Activated CD8-positive, alpha-beta memory T cell treated with anti-CD3 and anti-CD28 coated beads for 48 hours (primary cell): ENCODE measurements around the gene KRT76.
"Not testable (repeated sequence)": the region's sequence is repeated elsewhere in the genome, so short reads cannot be mapped to it uniquely, and the experiment has no call there.

Experiments
- DNase-seq, 3 experiments: peaks; one replicate each; pipeline ENCODE4 v3.0.0-alpha.2; 2020; ENCODE audit warnings: low read depth in 2 of 3, low spot score in 2 of 3

Gene KRT76

DNA sequence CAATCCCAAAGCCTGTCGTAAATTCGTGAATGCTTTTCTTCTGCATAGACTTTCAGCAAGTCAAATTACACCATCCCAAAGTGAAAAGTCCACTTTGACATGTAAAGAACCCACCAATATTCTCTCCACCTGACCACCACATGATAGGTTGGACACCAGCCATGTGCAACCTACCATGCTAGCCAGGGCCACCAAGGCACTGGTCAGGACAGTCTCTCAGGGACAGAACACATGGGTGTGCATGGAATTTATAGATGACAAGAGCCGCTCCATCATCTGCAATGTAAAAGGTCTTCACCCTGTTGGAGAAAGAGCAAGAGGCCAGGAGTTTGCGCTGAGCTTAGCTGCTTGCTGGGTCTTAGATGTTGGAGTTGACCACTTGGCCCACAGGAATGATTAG lies 5.4 kb upstream of the KRT76 start:
- DNase-seq = no peak

GRCh38 chr12:52781399-52782082 lies 4.4 kb upstream of the KRT76 start:
- DNase-seq = no peak

- DNase-seq = no peak
Measured at GRCh38 chr12:52779914-52780313, 2.8 kb upstream of the KRT76 start.

DNA sequence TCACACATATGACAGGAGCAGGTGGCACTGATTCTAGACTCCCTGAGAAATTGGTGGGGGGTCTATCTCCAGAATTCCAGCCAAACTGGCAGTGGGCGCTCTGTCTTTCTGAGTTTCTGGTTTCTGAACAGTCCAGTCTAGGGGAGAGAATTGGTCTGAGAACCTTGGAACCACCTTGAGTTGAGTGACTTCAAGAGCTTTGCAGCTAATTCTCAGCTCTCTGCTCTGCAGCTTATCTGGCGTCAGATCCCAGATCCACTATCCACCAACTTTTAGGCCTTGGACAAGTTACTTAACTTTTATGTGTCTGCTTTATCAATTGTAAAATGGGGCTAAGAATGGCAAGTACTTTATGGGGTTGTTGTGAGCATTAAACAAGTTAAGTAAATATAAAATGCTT lies 1.7 kb upstream of the KRT76 start:
- no peak for DNase-seq

GRCh38 chr12:52777566-52777965 lies 421 bp upstream of the KRT76 start:
- DNase-seq = no peak

GRCh38 chr12:52776435-52776834 lies 710 bp downstream of the KRT76 start:
- DNase-seq = no peak

- DNase-seq = no peak
Measured at GRCh38 chr12:52774629-52775250, 2.4 kb downstream of the KRT76 start.

- no peak for DNase-seq
Measured at GRCh38 chr12:52772772-52773171, 4.4 kb downstream of the KRT76 start.

DNA sequence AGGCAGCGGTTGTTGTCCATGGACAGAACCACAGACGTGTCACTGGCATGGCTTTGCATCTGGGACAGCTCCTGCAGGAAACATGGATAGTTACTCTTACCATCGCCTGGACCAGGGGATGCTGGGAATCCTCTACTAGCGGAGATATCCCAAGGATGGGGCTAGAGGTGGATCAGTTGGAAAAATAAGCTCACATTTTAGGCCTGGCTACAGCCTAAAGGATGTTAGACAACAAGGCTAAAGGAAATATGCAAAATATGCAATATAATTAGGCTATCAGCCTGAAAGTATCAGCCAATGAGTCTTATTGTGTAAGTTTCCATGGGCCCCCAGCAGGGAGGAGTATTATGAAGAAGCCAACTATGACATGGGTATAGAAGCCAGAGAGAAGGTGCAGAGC lies 5.0 kb downstream of the KRT76 start:
- no peak for DNase-seq

DNA sequence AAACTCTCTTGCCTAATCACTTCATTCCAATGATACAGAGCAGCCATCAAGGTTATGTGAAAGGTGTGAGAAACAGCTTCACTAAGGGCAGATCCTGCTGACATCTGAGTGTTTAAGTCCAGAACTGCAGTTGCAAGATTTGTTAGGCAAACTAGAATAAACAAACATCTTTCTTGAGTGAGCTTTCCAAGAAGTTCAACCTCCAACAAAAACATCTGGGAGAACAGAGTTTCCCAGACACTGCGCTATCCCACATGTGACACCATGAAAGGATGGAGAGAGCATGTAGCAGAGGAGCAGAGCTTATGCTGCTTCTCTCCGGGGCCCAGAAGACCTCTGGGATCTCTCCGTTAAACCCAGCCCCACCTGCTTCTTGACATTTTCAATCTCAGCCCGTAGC lies 5.6 kb downstream of the KRT76 start:
- DNase-seq = no peak

DNA sequence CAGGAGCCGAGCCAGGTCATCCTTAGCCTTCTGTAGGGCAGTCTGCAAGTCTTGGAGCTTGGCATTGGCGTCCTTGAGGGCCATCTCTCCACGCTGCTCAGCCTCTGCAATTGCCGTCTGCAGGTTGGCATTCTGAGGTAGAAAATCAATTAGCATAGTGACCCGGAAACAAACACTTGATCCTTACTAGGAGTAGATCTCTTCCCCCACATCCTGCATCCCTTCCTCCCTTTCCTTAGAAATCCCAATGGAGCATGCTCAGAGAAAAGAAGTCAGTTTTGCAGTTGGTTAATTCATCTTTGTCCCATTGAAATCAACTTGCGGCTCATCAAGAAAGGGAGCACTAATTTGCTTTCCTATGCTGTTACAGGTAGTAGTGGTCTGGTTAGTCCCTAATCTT lies 6.1 kb downstream of the KRT76 start:
- no peak for DNase-seq

- no peak for DNase-seq
Measured at GRCh38 chr12:52769946-52770345, 7.2 kb downstream of the KRT76 start.

- no peak for DNase-seq
Measured at GRCh38 chr12:52769354-52769753, 7.8 kb downstream of the KRT76 start.

DNA sequence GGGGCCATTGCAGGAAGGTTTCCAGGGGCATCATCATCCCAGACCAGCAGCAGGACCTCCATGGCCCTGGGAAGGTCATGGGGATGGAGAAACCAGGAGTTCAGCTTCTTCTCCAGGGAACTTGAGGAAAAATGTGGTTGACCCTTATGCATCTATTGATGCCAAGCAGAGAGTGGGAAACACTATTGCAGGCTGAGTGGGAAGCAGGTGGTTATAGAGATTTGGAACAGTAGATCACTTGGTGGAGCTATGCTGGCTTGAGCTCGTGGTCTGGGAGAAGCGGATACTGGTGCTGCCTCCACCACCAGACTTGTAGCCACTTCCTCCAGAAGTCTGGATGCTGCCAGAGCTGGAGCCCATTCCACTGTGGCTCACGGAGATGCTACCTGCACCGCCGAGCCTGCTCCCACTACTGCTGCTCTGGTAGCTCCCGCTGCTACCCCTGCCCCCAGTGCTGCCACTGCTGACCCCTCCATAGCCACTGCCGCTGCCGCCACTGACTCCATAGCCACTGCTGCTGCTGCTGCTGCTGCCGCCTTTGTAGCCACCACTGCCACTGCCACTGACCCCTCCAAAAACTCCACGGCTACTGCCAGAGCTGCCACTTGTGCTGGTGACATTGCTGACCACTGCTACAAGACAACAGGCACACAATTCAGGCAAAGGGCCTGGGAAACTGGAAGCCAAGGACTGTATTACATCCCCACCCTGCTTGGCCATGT lies 8.5 kb downstream of the KRT76 start:
- no peak for DNase-seq

GRCh38 chr12:52767427-52767826 lies 9.7 kb downstream of the KRT76 start:
- no peak for DNase-seq

DNA sequence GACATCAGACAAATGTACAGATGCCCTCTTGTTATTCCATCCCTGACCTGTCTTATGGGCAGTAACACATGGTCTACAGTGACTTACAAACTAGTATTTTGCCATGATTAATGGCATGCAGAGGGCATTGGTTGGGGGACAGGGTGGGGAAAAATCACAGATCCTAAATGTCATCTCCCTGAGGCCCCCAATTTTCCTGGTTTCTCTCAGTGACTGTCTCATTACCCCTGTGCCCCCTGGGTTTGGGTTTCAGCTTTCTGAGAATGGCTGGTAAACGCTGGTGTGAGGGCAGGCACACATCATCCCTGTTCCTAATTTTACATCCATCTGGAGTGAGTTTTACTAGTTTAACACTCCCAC lies 10.1 kb downstream of the KRT76 start:
- DNase-seq = no peak

- DNase-seq = no peak
Measured at GRCh38 chr12:52766351-52767019, 10.7 kb downstream of the KRT76 start.

GRCh38 chr12:52765702-52766101 lies 11.4 kb downstream of the KRT76 start:
- DNase-seq = no peak

DNA sequence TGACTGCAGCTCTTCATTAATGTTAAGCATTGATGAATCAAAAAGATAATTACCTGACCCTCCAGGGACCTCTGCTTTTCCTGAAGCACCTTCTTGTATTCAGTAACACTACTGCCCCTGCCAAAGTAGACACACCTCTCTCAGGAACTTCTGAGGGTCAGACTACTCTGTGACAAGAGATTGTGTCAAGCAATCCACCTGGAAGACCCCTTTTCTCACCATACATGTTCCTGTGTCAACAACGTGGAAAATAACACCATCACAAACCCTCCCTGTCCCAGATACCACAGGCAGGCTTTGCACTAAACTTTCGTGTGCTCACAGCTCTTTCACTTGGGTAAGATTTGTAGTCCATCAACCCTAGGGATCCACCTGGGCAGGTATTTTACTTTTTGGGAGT lies 13.2 kb downstream of the KRT76 start:
- no peak for DNase-seq

DNA sequence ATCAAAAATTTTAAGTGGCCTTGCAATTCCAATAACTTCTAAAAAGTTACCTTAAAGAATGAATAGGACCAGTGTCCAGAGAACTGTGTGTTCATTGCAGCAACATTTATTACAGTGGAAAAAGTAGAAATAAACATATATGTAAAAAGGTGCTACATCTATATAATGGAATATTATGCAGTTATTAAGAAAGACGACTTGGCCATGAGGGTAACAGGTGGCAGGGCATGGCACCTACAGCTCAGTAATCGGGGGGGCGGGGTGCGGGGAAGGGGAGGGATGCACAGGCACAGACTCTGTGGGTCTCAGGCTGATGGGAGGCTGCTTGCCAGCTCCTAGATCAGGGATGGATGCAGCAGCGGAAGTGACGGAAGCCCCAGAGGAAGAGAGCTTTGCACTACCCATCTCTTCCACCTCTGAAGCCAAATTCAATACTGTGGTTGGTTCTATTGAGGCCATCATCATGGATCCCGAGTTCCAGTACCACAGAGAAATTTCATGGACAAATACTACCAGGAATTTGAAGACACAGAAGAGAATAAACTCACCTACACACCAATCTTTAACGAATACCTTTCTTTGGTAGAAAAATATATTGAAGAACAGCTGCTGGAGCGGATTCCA lies 14.0 kb downstream of the KRT76 start:
- DNase-seq = no peak

- DNase-seq = no peak
Measured at GRCh38 chr12:52761802-52762201, 15.3 kb downstream of the KRT76 start.

DNA sequence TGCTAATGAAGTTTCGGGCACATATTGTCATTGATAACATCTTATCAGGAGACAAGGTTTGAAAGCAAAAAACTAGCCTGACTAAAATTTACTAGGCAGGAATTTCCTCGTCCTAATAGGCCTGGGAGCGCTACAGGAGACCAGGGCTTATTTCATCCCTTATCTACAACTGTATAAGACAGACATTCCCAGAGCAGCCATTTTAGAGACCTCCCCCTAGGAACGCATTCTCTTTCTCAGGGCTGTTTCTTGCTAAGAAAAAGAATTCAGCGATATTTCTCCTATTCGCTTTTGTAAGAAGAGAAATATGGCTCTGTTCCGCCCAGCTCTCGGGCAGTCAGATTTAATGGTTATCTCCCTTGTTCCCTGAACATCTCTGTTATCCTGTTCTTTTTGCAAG lies 15.9 kb downstream of the KRT76 start:
- not testable (repeated sequence) for DNase-seq
